Activated effector memory CD4-positive, alpha-beta T cell treated with Interleukin-2 at 50 U/mL for 16 hours (primary cell): Measurements from ENCODE around the gene SLC66A2.

Experiments used
- DNase-seq: peaks from one replicate; pipeline ENCODE4 v3.0.0-alpha.2; 2020

Gene SLC66A2

GRCh38 chr18:79949697-79950487 lies 1.6 kb downstream of the SLC66A2 start:
- no peak for DNase-seq

GRCh38 chr18:79948719-79949411 lies 2.6 kb downstream of the SLC66A2 start:
- DNase-seq, result no peak

- DNase-seq, result no peak
These were observed 3.4 kb downstream of the SLC66A2 start for GRCh38 chr18:79947881-79948610.

DNA sequence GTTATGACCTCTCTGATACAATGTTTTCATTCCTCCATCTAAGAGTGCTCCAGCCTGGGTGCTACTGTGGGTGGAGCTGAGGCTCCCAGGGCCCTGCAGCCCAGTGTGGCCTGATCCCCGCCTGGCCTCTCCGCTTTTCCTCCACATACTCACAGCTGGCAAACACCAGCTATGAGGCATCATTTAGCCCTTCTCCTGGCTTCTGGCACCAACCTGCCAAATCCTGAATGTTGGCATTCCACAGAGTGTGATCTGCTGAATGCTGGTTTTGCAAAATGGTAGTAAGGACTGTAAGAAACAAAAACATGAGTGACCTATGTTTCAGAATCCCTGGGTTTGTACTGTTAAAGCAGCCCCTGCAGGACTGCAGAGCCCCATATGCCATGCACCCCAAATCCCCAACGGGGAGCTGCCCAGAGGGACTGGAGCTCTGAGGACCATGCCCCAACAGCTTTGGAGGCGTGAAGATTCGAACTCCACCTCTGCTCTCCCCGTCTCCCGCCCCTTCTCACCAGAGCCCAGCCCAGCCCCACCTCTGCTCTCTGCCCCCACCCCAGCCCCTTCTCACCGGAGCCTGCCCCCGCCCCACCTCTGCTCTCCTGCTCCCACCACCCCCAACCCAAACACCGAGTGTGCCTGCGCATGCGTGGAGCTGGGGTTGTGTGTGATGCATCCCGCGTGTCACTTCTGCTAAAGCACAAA lies 4.2 kb downstream of the SLC66A2 start:
- no peak for DNase-seq

- DNase-seq, result no peak
These were observed 6.1 kb downstream of the SLC66A2 start for GRCh38 chr18:79945118-79946042.

DNA sequence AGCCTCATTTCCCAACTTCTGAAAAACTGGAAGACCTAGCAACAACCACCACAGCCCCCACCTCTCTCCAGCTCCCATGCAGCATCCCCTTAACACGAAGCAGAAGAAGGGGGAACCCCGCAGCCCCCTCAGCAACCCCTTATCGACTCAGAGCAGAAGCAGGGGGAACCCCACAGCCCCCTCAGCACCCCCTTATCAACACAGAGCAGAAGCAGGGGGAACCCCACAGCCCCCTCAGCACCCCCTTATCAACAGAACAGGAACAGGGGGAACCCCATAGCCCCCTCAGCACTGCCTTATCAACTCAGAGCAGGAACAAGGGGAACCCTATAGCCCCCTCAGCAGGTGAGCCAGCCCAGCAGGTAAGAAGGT lies 6.7 kb downstream of the SLC66A2 start:
- DNase-seq, result no peak

GRCh38 chr18:79944126-79944731 lies 7.2 kb downstream of the SLC66A2 start:
- no peak for DNase-seq

DNA sequence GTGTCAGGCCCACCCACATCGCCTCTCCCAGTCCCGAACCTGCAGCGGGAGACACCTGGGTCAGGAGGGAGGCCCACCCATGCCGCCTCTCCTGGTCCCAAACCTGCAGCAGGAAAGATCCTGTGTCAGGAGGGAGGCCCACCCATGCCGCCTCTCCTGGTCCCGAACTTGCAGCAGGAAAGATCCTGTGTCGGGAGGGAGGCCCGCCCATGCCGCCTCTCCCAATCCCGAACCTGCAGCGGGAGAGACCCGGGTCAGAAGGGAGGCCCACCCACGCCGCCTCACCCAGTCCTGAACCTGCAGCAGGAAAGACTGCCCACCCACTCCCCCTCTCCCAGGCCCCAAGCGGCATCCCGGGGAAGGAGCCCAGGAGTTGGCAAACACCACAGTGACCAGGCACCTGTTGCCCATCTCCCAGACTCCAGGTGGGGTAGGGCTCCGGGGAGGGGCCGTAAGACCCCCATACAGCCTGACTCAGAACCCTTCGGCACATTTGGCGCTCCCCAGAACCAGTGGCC lies 7.8 kb downstream of the SLC66A2 start:
- DNase-seq, result no peak

- DNase-seq, result no peak
These were observed 8.5 kb downstream of the SLC66A2 start for GRCh38 chr18:79942786-79943607.

DNA sequence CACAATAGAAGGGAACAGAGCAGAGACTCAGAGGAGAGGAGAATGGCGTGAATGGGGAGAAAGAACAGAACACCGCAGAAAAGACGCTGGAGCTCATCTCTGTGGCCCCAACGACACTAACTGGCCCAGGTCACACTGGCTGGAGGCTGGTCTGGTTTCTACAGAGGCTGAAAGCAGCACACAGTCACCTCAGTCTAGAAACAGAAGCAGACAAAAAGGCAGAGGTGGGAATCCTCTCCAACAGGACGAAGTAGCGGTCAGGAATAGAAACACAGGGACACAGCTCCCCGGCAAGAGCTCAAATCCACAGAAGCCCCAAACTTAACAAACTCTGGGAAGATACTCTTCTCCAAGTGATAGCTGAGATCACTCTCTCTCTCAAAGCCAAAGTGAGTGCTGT lies 9.2 kb downstream of the SLC66A2 start:
- no peak for DNase-seq

DNA sequence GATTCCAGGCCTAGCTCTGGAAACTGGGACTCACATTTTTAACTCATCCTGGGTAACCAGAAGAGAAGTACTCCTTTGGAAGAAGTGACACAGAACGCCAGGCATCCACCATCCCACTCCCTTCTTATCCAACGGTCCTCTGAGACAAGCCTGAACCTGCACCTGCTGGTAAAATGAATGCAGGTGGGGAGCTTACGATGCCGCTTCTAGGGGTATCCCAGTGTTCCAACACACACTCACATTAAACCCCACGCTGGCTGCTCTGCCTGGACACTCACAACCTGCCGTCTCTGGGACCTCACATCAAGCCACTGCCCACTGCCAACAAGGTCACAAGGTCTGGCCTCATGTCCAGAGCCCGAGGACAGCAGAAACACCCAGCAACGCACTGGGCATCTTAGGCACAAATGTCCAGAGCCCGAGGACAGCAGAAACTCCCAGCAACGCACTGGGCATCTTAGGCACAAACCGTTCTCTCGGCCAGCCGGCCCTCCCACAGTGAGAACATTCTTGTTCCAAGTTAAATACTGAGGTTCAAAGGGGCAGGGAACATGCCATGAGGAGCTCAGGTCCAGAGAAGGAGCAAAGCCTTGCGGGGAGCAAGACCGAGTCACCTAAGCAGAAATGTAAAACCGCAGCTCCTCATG lies 9.9 kb downstream of the SLC66A2 start:
- DNase-seq, result no peak

GRCh38 chr18:79940814-79941472 lies 10.5 kb downstream of the SLC66A2 start:
- DNase-seq, result no peak

GRCh38 chr18:79940126-79940813 lies 11.2 kb downstream of the SLC66A2 start:
- no peak for DNase-seq

- DNase-seq, result no peak
These were observed 12.4 kb downstream of the SLC66A2 start for GRCh38 chr18:79939096-79939495.

- no peak for DNase-seq
These were observed 13.3 kb downstream of the SLC66A2 start for GRCh38 chr18:79938196-79938595.

DNA sequence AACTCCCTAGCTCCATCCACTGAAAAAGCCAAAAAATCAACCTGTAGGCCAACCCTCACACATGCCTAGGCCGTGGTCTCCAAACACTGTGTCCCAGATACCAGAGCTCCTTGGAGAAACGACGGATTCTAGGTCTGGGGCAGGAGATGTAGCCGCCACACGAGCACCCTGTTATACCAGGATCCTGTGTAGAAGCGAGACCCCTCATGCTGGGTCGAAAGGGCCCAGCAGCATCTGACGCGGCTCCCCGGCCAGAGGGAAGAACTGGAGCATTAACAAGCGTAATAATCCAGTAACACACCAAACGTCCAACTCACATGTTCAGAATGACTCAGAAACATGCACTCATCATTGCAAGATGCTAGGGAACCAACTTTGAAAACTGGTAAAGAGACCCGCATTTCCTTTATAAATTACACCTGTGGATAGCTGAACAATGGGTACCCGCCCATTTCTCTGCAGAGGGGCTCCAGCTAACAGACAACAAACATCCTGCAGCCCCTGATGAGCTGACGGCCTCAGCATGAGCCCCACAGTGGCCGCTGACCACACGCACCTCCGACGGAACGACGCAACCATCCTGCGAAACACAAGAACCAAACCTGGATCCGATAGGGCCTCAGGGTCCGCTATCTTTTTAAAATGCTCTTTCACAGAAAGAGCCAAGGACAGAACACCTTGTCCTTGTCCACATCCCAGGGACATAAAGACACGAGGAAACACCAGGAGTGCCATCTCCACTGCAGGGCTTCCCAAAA lies 14.2 kb downstream of the SLC66A2 start:
- no peak for DNase-seq

DNA sequence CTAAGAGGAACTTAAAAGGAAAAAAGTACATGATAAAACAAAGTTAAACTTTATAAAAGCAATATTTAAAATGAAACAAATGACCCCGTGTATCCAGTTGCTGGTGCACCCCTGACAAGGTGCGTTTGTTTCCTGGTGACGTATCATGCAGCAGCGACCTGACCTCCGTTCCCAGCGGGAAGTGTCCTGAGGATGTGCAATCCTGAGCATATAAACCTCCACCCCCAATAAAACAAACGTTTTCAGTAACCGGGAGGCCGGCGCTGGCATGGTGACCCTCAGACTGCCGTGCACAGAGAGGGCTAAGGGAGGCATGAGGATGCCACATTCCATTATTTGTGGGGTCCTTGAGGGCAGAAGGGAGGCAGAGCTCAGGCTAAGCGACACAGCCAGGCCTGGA lies 14.8 kb downstream of the SLC66A2 start:
- no peak for DNase-seq

DNA sequence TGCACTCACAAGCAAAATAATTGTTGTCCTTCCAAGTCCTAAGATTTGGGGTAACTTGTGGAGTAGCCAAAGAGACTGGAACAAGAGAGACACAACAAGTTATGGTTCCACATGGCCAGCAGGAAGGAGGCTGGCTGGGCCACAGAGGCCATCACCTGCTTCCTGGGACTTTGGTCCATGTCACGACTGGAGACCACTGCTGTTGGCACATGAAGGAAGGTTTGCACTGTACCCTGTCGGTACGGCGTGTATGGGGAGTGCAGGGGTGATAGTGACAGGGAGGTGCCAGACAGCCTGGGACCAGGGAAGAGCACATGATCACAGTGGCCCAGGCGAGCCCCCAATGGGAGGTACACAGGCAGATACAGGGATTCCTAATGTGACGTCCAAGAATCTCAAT lies 15.5 kb downstream of the SLC66A2 start:
- no peak for DNase-seq
